ENCODE results near the gene SLC35F5.
"Not testable (repeated sequence)": the region's sequence is repeated elsewhere in the genome, so short reads cannot be mapped to it uniquely, and the experiment has no call there.

SLC35F5 gene

DNA sequence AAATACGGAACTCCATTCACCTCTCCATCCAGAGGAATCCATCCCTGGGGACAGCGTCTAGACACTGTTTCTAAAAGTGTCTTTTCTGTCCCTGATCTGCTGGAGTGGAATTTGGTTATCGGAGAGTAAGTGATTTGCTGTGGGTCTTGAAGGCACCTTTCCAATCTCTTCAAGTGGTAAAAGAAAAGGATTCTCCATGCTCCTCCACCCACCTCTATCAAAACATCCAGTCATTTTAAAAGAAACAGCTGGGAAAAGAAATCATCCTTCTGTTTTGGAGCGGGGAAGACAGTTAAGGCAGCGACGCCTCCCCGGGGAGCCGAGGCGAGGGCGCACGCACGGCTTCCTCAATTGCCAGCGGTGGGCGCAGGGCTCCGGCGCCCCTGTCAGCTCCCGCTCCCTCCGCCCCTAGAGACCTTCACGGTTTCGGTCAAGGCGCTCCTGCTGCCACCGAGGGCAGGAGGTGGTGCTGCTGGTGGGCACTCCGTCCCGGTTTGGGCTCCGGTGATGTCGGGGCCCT is 547 bp downstream of the SLC35F5 start:
- DNase-seq: no peak

GRCh38 chr2:113755035-113755834 is 1.2 kb downstream of the SLC35F5 start:
- no peak for DNase-seq

GRCh38 chr2:113754160-113754559 is 2.3 kb downstream of the SLC35F5 start:
- DNase-seq: no peak

GRCh38 chr2:113750385-113750784 is 6.1 kb downstream of the SLC35F5 start:
- no peak for DNase-seq

- DNase-seq: no peak
Measured at GRCh38 chr2:113741091-113741490, 15.4 kb downstream of the SLC35F5 start.

DNA sequence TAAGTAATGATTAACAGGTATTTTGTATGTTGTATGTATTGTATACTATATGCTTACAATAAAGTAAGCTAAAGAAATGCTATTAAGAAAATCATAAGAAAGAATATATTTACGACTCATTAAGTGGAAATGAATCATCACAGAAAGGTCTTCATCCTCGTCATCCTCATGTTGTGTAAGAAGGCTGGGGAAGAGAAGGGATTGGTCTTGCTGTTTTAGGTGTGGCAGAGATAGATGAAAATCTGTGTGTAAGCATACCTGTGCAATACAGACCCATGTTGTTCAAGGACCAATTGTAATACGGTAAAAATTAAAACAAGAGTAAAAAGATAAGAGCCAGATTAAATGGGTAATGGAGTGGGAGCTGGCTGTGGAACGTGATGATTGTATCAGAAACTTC is 16.6 kb downstream of the SLC35F5 start:
- no peak for DNase-seq

DNA sequence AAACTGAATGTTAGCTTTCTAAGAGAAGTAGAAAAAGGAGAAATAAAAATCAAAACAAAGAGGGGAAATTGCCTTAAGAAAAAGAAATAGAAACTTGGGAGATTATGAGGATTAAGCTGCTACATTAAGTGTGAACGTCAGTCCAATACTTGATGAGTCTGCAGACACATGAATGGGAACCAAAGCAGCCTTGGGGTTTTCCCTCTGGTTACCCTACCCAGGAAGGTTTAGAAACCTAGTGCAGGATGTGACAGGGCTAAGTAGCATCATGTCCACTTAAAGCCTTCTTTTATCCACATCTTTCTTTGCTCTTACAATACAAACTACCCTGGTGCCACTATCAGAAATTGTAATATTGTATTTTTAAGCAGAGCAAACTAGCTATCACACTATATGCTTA is 22.3 kb downstream of the SLC35F5 start:
- no peak for DNase-seq

- no peak for DNase-seq
Measured at GRCh38 chr2:113724010-113724409, 32.4 kb downstream of the SLC35F5 start.

- no peak for DNase-seq
Measured at GRCh38 chr2:113723411-113723810, 33.0 kb downstream of the SLC35F5 start.

- no peak for DNase-seq
Measured at GRCh38 chr2:113720167-113720566, 36.3 kb downstream of the SLC35F5 start.

DNA sequence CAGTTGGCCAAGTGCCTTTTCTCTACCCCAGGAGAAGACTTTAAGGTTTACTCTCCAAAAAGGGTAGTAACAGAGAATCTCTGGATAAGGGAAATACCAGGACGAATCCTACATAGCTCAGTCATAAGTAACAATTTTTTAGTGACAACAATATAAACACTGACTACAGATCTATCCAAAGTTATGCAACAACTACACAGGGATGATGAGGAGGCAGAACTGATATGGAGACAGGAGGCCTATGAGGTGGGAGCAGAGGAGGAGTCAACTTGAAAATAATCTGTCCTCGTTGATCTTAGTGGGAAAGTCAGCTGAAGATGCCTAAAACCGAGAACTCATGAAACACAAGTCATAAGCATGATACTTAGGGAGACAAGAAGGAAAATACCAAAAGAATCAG is 40.2 kb downstream of the SLC35F5 start:
- DNase-seq: no peak

DNA sequence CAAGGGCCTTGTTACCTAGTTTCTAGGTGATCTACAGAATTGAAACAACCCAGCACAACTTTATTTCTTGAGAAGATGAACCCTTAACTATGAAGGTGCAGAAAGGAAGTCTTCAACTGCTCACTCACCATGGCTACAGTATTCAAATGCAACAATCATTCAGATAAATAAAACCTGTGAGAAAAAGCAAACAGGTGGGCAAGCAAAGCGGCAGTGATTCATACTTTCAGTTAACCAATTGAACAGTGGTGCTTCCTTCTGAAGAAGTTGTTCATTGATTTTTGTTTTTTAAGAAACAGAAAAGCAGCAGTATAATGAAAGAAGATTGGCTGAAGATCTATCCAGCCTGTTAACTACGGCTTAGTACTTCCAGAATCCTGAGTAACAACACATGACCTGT is 43.5 kb downstream of the SLC35F5 start:
- DNase-seq: no peak

DNA sequence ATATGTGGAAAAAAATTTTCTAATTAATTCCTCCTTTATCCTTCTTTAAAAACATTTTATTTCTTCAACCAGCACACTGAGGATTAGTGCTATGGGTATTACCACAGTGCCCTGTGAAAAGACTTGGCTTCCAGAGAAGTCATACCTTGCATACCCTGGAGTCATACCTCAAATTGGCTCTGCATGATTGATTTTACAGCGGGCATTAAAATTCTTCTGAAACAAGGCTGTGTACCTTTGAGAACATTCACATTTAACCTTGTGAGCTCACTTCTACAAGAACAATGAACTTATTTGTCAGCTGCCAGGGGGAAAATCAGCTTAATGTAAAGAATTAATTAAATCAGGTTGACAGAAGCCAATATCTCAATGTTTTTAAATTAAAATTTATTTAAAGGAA is 44.6 kb downstream of the SLC35F5 start:
- DNase-seq: no peak

- DNase-seq: no peak
Measured at GRCh38 chr2:113709022-113709421, 47.4 kb downstream of the SLC35F5 start.

GRCh38 chr2:113707106-113707505 is 49.3 kb downstream of the SLC35F5 start:
- no peak for DNase-seq

- DNase-seq: no peak
Measured at GRCh38 chr2:113705982-113706523, 50.4 kb downstream of the SLC35F5 start.

GRCh38 chr2:113704300-113704993 is 52.0 kb downstream of the SLC35F5 start:
- DNase-seq: not testable (repeated sequence)

DNA sequence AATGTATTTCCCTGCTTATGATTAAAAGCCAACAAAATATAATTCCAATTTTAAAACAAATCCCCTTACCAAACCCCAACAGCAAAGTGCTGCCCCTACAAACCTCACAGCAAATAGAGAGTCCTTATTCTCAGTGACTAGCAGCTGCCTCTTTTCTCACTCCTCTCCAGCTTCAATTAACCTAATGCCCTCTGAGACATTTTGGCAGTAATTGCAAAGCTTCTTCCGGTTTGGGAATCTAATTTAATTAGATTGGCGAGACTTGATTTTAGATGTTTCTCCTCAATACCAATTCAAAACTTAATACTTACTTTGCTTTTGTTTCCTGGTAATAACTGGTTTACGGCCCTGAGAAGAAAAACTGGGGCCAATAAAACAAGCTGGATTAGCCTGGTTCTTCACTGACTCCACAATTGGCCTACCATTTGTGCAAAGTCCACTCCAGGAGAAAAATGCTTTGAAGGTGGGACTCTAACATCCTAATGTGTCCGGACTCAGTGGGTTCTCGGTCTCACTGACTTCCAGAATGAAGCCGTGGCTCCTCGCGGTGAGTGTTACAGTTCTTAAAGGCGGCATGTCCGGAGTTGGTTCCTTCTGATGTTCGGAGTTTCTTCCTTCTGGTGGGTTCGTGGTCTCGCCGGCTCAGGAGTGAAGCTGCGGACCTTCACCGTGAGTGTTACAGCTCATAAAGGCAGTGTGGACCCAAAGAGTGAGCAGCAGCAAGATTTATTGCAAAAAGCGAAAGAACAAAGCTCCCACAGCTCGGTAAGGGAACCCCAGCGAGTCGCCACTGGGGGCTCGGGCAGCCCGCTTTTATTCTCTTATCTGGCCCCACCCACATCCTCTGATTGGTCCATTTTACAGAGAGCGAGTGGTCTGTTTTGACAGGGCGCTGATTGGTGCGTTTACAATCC is 52.8 kb downstream of the SLC35F5 start:
- no peak for DNase-seq

DNA sequence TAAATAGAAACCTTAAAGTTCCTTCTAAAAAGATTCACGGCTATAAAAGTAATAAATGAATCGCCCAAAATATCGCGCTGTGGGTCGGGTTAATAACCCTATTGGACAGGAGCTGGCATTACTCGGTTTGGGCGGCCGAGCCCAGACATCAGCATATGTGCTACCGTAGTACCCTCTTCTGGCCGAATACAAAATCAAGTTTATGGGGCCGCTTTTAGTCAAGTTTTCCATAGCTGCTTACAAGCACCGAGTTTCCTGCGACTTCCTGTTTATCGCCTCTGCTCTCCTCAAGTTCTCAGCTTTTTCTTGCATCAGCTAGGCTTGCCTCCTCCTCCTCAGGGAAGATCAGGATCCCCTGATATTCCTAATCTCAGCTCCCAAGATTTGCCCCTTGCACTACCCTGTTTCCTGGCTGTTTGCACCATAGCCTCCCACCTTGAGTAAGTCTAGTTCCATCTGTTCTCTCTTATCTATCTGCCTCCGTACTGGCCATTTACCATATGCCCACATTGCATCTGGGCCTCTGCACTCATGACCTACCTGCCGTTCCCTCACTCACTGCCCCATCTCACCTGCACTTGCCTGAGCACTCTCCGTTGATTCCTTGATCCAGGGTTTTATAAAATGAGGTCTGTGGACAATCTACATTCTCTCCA is 56.1 kb downstream of the SLC35F5 start:
- DNase-seq: no peak

DNA sequence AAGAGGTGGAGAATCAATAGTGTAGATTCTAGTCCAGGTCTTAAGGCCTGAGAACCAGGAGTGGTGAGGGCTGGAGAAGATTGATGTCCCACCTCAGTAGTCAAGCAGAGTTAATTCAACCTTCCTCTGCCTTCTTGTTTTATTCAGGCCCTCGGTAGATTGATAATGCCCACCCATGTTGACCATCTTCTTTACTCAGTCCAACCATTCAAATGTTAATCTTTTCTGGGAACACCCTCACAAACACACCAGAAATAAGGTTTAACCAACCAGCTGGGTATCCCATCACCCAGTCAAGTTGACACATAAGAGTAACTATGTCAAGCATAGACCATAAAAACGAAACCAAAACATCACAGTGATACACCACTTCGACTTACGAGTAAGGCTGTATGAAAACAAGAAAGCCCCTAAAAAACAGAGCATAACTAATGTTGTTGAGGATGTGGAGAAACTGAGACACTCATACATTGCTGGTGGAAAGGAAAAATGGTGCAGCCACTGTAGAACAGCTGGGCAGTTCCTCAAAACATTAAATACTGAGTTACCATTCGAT is 57.5 kb downstream of the SLC35F5 start:
- no peak for DNase-seq

DNA sequence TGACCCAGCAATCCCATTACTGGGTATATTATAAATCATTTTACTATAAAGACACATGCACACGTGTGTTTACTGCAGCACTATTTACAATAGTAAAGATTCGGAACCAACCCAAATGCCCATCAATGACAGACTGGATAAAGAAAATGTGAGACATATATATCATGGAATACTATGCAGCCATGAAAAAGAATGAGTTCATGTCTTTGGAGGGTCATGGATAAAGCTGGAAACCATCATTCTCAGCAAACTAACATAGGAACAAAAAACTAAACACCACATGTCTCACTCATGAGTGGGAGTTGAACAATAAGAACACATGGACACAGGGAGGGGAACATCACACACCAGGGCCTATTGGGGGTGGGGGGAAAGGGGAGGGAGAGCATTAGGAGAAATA is 58.2 kb downstream of the SLC35F5 start:
- DNase-seq: not testable (repeated sequence)

DNA sequence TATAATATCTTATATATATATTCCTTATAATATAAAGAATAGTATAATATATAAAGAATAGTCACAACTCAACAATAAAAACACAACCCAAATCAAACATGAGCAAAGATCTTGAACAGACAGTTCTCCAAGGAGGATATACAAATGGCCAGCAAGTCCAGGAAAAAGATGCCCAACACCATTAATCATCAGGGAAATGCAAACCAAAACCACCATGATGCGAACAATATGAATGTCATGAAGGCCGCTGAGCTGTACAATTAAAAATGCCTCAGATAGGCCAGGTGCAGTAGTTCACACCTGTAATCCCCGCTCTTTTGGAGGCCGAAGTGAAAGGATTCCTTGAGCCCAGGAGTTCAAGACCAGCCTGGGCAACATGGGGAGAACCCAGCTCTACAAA is 58.9 kb downstream of the SLC35F5 start:
- DNase-seq: no peak
